ENCODE measurements around the gene RBM33.

- no peak for TF ChIP-seq EZH2 (IDR thresholded peaks at IDR 0.05; ENCODE audit: borderline replicate concordance, low read depth, low read length, poor library complexity, severe bottlenecking)
- TF ChIP-seq, protein P1, sequence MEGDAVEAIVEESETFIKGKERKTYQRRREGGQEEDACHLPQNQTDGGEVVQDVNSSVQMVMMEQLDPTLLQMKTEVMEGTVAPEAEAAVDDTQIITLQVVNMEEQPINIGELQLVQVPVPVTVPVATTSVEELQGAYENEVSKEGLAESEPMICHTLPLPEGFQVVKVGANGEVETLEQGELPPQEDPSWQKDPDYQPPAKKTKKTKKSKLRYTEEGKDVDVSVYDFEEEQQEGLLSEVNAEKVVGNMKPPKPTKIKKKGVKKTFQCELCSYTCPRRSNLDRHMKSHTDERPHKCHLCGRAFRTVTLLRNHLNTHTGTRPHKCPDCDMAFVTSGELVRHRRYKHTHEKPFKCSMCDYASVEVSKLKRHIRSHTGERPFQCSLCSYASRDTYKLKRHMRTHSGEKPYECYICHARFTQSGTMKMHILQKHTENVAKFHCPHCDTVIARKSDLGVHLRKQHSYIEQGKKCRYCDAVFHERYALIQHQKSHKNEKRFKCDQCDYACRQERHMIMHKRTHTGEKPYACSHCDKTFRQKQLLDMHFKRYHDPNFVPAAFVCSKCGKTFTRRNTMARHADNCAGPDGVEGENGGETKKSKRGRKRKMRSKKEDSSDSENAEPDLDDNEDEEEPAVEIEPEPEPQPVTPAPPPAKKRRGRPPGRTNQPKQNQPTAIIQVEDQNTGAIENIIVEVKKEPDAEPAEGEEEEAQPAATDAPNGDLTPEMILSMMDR (conservative IDR thresholded peaks at IDR 0.05; ENCODE audit: low read depth, low read length): no peak
These were observed 148.0 kb downstream of the RBM33 start for GRCh38 chr7:155792315-155792960.
